Measurements from ENCODE around the gene HPS1. TPM values are rescaled to one million over a fixed set of nuclear protein-coding genes. Genes with fewer than 3 reads are reported as not detected.

Gene HPS1
- total RNA-seq, 1 donor = 42.3 TPM

- TF ChIP-seq, protein P1, sequence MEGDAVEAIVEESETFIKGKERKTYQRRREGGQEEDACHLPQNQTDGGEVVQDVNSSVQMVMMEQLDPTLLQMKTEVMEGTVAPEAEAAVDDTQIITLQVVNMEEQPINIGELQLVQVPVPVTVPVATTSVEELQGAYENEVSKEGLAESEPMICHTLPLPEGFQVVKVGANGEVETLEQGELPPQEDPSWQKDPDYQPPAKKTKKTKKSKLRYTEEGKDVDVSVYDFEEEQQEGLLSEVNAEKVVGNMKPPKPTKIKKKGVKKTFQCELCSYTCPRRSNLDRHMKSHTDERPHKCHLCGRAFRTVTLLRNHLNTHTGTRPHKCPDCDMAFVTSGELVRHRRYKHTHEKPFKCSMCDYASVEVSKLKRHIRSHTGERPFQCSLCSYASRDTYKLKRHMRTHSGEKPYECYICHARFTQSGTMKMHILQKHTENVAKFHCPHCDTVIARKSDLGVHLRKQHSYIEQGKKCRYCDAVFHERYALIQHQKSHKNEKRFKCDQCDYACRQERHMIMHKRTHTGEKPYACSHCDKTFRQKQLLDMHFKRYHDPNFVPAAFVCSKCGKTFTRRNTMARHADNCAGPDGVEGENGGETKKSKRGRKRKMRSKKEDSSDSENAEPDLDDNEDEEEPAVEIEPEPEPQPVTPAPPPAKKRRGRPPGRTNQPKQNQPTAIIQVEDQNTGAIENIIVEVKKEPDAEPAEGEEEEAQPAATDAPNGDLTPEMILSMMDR (IDR thresholded peaks at IDR 0.05; ENCODE audit: insufficient read depth, low read length) = no peak
- peak; percentile 41 for DNase-seq (ENCODE audit: low read depth)
- H3K4me3 ChIP-seq (ENCODE audit: low read depth, low read length) = peak overlapping the region; percentile 83
Observed at GRCh38 chr10:98446151-98446660, 529 bp downstream of the HPS1 start.

DNA sequence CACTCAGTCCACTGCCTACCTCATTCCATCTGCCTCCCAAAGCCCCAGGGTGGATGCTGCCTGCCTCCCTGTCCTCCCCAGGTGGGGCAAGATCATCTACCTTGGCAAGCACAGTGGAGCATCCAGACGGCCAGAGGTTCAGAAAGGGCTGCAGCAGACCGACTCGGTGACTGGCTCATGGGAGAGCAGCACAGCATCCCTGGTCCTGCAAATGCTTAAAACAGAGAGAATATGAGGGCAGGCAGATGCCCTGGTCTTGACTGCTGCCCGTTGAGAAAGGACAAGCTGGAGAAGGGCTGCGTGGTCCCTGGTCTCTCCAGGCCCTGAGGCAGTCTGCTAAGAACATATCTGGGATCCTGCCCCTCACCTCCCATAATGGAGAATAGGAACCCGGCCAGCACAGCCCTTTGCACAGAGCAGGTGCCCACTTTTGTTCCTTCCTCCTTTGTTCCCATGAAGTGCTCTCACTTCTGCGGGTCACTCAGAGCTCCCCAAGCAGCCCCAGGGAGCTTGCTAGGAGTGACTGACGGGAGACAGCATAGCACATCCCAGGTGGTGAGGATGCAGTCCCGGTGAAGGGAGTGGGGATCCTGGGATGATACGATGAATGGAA, 1.4 kb downstream of the HPS1 start:
- no peak for DNase-seq (ENCODE audit: low read depth)
- peak overlapping the region; percentile 83 for H3K4me3 ChIP-seq (ENCODE audit: low read depth, low read length)

GRCh38 chr10:98444314-98445006, 2.3 kb downstream of the HPS1 start:
- TF ChIP-seq, protein P1 (IDR thresholded peaks at IDR 0.05; ENCODE audit: insufficient read depth, low read length) = no peak
- DNase-seq (ENCODE audit: low read depth) = no peak
- no peak overlapping the region for H3K4me3 ChIP-seq (ENCODE audit: low read depth, low read length)

More for the DNA sequence above, 1.4 kb downstream of the HPS1 start:
- TF ChIP-seq, protein P1 (IDR thresholded peaks at IDR 0.05; ENCODE audit: insufficient read depth, low read length) = no peak

- no peak overlapping the region for H3K4me3 ChIP-seq (ENCODE audit: low read depth, low read length)
- no peak for DNase-seq (ENCODE audit: low read depth)
- TF ChIP-seq, protein P1 (IDR thresholded peaks at IDR 0.05; ENCODE audit: insufficient read depth, low read length) = no peak
Observed at GRCh38 chr10:98438715-98439114, 8.0 kb downstream of the HPS1 start.

- no peak overlapping the region for H3K4me3 ChIP-seq (ENCODE audit: low read depth, low read length)
- TF ChIP-seq, protein P1 (IDR thresholded peaks at IDR 0.05; ENCODE audit: insufficient read depth, low read length) = no peak
- DNase-seq (ENCODE audit: low read depth) = no peak
Observed at GRCh38 chr10:98436704-98437103, 10.0 kb downstream of the HPS1 start.

GRCh38 chr10:98435178-98435577, 11.6 kb downstream of the HPS1 start:
- no peak overlapping the region for H3K4me3 ChIP-seq (ENCODE audit: low read depth, low read length)
- TF ChIP-seq, protein P1 (IDR thresholded peaks at IDR 0.05; ENCODE audit: insufficient read depth, low read length) = no peak
- DNase-seq (ENCODE audit: low read depth) = no peak
